Calu3 (cell line): ENCODE data around the gene NUDT21. TPM values are rescaled to one million over a fixed set of nuclear protein-coding genes. Genes with fewer than 3 reads are reported as not detected.
A peak's percentile ranks its signal among the peaks of the same experiment; 100 is the strongest.

ENCODE experiments used
- BruUV-seq: library from RNA; stranded (reverse); fragments of 400-500 nt; replicated peaks from 2 replicates; lab custom pipeline; 2021; lab: Mats Ljungman, UMichigan
- CTCF ChIA-PET: fragments of 300-600 bp; sonication (Branson Sonifier 250); formaldehyde crosslinking; loops from one replicate; lab custom pipeline; 2022; ENCODE audit warnings: antibody characterized with exemption; lab: Charles Lee
- DNase-seq: peaks from one replicate; pipeline ENCODE4 v3.0.0; 2022
- H3K27ac Mint-ChIP-seq: one replicate; pipeline ENCODE4 v1.8.0; 2022; ENCODE audit warnings: mixed read lengths; ENCODE audit not compliant: unreplicated experiment
- H3K27me3 Mint-ChIP-seq: one replicate; pipeline ENCODE4 v1.8.0; 2022; ENCODE audit warnings: mixed read lengths; ENCODE audit not compliant: unreplicated experiment
- H3K36me3 Mint-ChIP-seq: one replicate; pipeline ENCODE4 v1.8.0; 2022; ENCODE audit warnings: mild to moderate bottlenecking, moderate library complexity, mixed read lengths; ENCODE audit not compliant: insufficient read depth, unreplicated experiment
- H3K4me1 Mint-ChIP-seq: one replicate; pipeline ENCODE4 v1.8.0; 2022; ENCODE audit warnings: mild to moderate bottlenecking, low read depth, mixed read lengths; ENCODE audit not compliant: unreplicated experiment
- H3K4me3 Mint-ChIP-seq: one replicate; pipeline ENCODE4 v1.8.0; 2022; ENCODE audit warnings: mild to moderate bottlenecking, low read depth, moderate library complexity, mixed read lengths; ENCODE audit not compliant: unreplicated experiment
- H3K9me3 Mint-ChIP-seq: one replicate; pipeline ENCODE4 v1.8.0; 2022; ENCODE audit warnings: low read depth, mixed read lengths; ENCODE audit not compliant: unreplicated experiment
- CTCF ChIP-seq: fragments of 200-600 bp; IDR thresholded peaks from one replicate; pipeline ENCODE4 v1.8.0; 2022; ENCODE audit warnings: antibody characterized with exemption; ENCODE audit not compliant: unreplicated experiment
- intact Hi-C: fragments of 100-400 bp; cut with micrococcal nuclease; formaldehyde crosslinking; loops from one replicate; pipeline ENCODE4 v1.10.0; 2022; ENCODE audit not compliant: unreplicated experiment
- total RNA-seq: library from RNA; stranded (reverse); gene quantifications from 2 replicates; pipeline ENCODE4 v1.2.3, GENCODE V29; 2022

The NUDT21 gene
- total RNA-seq, 1 experiment from 2014 or later: 266 TPM

DNA sequence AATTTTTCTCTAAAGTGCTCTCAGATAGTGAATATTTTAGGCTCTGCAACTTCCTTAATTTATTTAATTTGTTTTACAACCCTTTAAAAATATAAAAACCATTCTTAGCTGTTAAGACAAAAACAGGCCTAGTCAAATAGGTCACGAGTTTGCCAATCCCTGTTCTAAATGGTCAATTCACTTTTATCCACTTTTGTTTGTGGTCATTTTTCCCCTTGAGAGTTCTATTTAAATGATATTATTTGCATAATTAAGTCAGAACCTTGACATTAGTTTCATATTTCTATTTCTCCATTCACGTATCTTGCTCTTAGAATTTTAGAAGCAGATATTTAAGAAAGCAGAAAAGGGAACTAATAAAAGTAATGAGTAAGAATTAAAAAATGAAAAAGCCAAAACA, 29.8 kb downstream of the NUDT21 start:
- intact Hi-C loops: loop anchor here (5.0 kb wide), 1 partner anchor 49 kb away; no protein-coding TSS in a partner anchor
- peak overlapping the region; percentile 18 for H3K27ac Mint-ChIP-seq
- CTCF ChIA-PET: no interaction called here
- BruUV-seq: no TSS peak
- no peak for DNase-seq
- H3K27me3 Mint-ChIP-seq: no peaks in the 10 kb centered on the region
- peaks cover 21% of the 10 kb centered on the region for H3K36me3 Mint-ChIP-seq
- peaks cover 42% of the 10 kb centered on the region for H3K4me1 Mint-ChIP-seq
- no peak overlapping the region for H3K4me3 Mint-ChIP-seq
- TF ChIP-seq CTCF: no peak
- no peaks in the 10 kb centered on the region for H3K9me3 Mint-ChIP-seq

DNA sequence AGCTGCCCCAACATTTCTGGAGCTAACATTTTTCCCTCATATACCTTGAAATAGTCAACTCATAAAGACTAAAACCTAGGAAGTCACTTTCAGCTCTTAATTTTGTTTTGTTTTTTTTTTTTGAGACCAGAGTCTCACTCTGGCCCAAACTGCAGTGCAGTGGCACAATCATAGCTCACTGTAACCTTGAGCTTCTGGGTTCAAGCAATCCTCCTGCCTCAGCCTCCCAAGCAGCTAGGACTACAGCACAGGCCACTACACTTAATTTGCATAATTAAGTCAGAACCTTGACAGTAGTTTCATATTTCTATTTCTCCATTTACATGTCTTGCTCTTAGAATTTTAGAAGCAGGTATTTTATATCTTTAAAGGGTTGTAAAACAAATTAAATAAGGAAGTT, 30.5 kb downstream of the NUDT21 start:
- H3K9me3 Mint-ChIP-seq: no peaks in the 10 kb centered on the region
- H3K27ac Mint-ChIP-seq: peak overlapping the region; percentile 77
- H3K36me3 Mint-ChIP-seq: peaks cover 21% of the 10 kb centered on the region
- intact Hi-C loops: loop anchor here (5.0 kb wide), 1 partner anchor 48 kb away; no protein-coding TSS in a partner anchor
- no peaks in the 10 kb centered on the region for H3K27me3 Mint-ChIP-seq
- no peak for TF ChIP-seq CTCF
- CTCF ChIA-PET: interaction anchor here (0.7 to 1.9 kb wide), 3 partner anchors 12 to 79 kb away, joined by 3 to 10 read pairs (median 4); partner anchors contain the start of genes NUDT21 and OGFOD1
- no TSS peak for BruUV-seq
- peak overlapping the region; percentile 51 for H3K4me3 Mint-ChIP-seq
- H3K4me1 Mint-ChIP-seq: peaks cover 37% of the 10 kb centered on the region
- DNase-seq: no peak

DNA sequence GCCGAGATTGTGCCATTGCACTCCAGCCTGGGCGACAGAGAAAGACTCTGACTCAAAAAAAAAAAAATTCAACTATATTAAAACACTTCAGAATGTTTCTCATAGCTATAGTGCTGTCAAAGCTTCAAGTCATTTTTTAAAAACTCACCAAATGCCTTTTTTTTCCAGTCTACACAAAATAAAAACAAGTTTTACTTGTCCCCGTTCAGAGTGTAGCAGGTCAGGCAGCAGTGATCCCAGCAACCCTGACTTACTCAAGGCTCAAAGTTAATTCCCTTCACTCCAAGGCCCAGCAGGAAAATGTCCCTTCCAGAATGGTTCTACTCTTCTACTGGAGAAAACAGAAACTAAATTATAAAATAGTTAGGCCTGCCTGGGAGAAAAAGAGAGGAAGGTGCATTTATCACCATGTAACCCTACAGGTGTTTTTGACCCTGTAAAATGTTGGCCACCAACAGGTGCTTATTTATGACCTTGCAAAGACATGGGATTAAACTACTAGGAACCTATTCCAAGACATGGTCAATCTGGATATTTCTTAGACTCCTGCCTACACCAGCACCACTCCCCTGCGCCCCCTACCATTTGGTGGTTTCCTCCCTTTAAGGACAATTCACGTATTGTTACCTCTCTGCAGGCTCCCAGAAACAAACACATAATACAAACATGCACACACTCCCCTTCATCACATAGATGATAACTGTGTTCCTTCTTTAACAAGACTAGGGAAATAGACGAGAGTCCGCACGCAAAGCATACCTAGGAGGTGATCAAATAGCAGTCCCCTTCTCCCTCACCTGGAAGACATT, 31.2 kb downstream of the NUDT21 start:
- Mint-ChIP-seq H3K9me3 (no peaks in the 10 kb centered on the region), H3K4me1 (peaks cover 37% of the 10 kb centered on the region), H3K4me3 (peak overlapping the region; percentile 51), H3K27ac (peak overlapping the region; percentile 77), H3K36me3 (peaks cover 19% of the 10 kb centered on the region), H3K27me3 (no peaks in the 10 kb centered on the region)
- no peak for TF ChIP-seq CTCF
- DNase-seq: peak; percentile 78
- intact Hi-C loops: loop anchor here (5.0 kb wide), 1 partner anchor 48 kb away; no protein-coding TSS in a partner anchor
- CTCF ChIA-PET: interaction anchor here (0.7 to 1.9 kb wide), 3 partner anchors 11 to 78 kb away, joined by 3 to 10 read pairs (median 4); partner anchors contain the start of genes NUDT21 and OGFOD1
- no TSS peak for BruUV-seq

DNA sequence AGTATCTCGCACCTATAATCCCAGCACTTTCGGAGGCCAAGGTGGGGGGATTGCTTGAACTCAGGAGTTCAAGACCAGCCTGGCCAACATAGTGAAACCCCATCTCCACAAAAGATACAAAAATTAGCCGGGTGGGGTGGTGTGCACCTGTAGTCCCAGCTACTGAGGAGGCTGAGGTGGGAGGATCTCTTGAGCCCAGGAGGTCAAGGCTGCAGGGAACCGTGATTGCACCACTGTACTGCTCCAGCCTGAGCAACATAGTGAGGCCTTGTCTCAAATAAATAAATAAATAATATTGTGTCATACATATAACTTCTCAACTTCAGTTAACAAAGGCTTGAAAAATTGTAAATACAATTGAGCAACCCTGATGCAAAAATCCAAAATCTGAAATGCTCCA, 34.0 kb downstream of the NUDT21 start:
- Mint-ChIP-seq H3K4me1 (peaks cover 23% of the 10 kb centered on the region), H3K4me3 (no peak overlapping the region), H3K36me3 (peaks cover 12% of the 10 kb centered on the region), H3K27ac (no peak overlapping the region), H3K9me3 (no peaks in the 10 kb centered on the region), H3K27me3 (no peaks in the 10 kb centered on the region)
- intact Hi-C loops: no loop called here
- no peak for TF ChIP-seq CTCF
- DNase-seq: no peak
- BruUV-seq: no TSS peak
- CTCF ChIA-PET: no interaction called here
